GM19372 (cell line): ENCODE results near the gene COL24A1.
"Not testable (repeated sequence)": the region's sequence is repeated elsewhere in the genome, so short reads cannot be mapped to it uniquely, and the experiment has no call there.

Source experiments
- ATAC-seq: cut with Tn5 transposase; IDR thresholded peaks from one replicate; pipeline ENCODE4 v1.9.1; 2021; ENCODE audit warnings: mild to moderate bottlenecking, low read depth, moderate library complexity; ENCODE audit not compliant: unreplicated experiment

Gene COL24A1

DNA sequence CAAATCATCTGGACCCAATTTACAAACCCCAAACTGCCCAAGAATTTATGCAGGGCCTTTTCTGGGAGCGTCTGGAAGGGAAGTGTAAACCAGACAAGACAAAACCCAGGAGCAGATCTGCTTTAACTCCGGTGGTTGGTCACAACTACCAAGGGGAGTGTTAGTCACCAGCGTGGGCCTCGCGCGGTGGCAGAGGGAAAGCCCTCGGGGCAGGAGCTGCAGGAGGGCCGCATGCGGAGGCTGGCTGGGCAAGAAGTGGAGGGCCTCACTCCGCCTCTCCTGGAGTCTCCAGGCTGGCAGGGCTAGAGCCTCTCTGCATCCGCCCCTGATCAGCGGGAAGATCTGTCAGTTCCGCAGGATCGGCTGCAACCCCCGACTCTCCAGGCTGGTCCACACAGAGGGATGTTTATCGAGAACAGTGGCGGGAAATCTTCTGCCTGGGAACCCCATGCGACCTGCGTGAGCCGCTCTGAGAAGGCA lies 2.0 kb downstream of the COL24A1 start:
- ATAC-seq = no peak

GRCh38 chr1:86153836-86154235 lies 2.7 kb downstream of the COL24A1 start:
- ATAC-seq = no peak

DNA sequence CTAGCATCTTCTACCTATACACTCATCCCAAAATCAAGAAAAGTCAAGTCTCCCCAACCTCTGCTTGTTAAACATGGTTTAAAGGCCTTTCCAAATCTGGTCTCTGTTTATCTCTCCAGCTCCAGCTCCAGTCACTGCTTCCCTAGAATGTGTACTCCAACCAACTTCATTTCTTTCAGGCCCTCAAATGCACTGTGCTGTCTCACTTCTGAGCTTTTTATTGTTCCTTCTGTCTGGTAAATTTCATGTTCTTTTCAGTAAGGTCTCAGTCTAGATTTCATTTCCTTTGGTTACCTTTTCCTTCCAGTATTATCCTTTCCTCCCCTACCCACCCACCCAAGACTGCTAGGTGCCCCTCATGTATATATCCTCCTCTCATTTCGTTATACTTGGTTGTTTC lies 3.7 kb downstream of the COL24A1 start:
- no peak for ATAC-seq

- no peak for ATAC-seq
Observed at GRCh38 chr1:86151427-86151826, 5.1 kb downstream of the COL24A1 start.

- no peak for ATAC-seq
Observed at GRCh38 chr1:86150553-86151055, 6.0 kb downstream of the COL24A1 start.

DNA sequence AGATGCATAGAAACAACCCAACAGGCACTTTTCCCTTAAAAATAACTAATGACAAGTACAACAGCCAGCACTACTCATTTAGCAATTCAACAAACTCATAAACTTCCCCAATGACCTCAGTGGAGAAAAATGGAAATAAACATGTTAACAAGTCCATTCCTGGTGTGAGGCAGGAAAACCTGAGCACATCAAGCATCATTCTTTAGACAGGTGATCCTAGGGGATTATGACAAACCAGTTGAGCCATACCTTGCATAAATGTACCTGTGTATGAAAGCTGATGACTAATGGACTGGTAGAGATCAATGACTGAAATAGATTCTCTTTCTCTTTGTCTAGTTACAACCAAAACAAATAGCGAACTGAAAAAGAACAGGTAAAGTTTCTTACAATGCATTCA lies 7.0 kb downstream of the COL24A1 start:
- no peak for ATAC-seq

DNA sequence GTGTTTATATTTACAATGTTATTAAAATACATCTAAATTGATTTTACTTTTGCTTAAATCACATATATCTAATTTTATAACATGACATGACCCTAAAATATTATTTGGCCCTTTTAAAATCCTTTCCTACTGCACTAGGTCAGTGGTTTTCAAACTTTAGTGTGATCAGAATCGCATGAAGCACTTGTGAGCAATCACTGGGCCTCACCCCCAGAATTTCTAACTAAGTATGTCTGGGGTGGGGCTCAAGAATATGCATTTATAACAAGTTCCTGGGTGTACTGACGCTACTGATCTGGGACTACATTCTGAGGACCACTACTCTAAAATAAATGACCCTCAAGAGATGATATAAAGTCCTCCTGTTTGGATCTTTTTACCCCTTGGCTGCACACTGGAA lies 8.8 kb downstream of the COL24A1 start:
- no peak for ATAC-seq

DNA sequence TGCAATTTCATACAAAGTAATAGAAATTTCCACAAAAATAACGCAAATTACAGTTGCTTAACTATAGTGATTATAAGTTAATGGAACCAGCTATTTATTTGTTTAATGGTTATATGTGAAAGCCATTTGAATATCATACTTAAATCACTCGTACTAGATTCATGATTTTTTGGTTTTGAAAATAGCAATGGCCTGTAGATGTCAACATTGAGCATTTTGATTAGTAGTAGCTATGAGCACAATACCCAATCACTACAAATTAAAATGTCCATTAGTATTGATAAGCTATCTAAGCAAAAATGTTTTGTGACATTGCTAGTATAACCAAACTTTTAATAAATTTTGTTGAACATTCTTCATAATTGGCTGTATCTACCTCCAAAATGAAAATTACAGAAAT lies 10.0 kb downstream of the COL24A1 start:
- no peak for ATAC-seq

GRCh38 chr1:86140281-86140880 lies 16.2 kb downstream of the COL24A1 start:
- no peak for ATAC-seq

DNA sequence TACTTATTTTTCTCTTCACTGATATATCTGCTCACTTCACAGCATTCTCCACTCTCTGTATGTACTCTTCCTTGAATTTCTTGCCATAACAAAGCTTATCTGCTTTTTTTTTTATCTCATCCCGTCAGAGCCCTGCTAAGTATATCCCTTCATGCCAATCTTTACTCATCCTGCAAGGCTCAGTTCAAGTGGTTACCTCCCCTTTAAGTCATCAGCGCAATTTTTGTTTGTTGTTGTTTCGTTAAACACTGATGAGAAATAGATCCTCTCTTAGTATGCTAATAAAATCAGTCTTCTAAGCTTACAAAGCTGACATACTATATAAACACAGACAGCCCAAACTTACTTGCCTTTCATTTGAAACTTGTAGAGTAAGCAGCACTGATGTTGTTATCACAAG lies 17.8 kb downstream of the COL24A1 start:
- ATAC-seq = no peak

DNA sequence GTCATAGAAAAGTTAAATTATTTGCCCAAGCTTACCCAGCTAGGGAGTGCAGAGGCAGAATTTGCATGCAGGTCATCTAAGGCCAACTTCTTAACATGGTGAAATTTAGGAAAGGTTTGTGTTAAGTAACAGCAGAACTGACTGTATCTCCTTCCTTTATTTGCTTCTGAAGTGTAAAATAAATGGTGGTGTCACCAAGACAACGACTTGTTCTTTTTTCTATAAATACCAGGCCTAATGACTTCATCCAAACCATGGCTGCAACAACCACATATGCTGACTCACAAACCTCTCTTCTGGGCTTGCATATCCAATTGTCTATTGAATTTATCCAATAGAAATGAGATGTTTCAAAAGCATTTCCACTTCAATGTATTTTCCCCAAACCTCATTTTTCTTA lies 19.1 kb downstream of the COL24A1 start:
- ATAC-seq = no peak

- ATAC-seq = no peak
Observed at GRCh38 chr1:86119214-86119764, 37.3 kb downstream of the COL24A1 start.

DNA sequence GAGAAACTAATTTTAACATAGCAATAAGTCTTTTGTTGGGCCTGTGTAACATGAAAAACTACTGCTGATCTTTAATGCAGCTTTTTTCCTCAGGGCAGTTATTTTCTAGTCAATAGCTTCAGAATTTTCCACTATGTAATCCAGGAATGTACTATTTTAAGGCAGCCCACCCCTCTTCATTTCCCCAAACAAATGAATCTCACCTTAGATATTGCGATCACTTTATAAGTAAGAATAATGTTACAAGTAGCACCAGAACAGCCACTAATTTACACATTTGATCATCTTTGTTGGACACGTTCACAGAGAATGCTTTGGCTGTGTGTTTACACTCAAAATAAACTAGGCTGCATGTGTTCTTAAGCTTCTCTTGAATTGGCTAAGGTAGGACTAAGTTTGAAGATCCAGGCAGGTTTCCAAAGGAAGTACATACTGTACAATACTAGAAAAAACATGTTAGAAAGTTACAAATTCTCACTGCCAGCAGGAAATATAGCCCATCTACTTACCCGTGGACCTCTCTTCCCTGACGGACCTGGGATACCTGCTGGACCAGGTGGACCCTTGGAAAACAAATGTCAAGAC lies 41.7 kb downstream of the COL24A1 start:
- ATAC-seq = no peak

GRCh38 chr1:86114236-86114635 lies 42.3 kb downstream of the COL24A1 start:
- no peak for ATAC-seq

DNA sequence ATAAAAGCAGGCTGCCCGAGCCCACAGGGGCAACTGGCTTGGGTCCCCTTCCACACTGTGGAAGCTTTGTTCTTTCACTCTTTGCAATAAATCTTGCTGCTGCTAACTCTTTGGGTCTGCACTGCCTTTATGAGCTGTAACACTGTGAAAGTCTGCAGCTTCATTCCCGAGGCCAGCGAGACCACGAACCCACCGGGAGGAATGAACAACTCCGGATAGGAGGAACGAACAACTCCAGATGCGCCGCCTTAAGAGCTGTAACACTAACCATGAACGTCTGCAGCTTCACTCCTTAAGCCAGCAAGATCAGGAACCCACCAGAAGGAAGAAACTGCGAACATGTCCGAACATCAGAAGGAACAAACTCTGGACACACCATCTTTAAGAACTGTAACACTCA lies 45.0 kb downstream of the COL24A1 start:
- ATAC-seq = not testable (repeated sequence)

GRCh38 chr1:86110451-86111129 lies 46.0 kb downstream of the COL24A1 start:
- no peak for ATAC-seq

DNA sequence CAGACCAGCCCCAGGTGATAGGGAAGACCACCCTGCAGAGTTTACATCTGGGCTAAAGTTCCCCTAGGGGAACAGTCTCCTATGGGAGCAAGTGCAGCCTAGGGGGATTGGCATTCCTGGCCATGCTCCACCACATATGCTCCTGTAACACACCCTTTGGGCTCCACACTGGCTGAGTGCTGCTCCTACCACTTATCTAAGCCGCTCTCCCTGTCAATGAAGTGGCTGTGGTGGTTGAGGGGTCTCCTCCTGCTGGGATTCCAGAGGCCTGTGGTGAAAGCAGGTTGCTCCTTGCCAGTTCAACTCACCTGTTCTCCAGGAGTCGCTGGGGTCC lies 51.1 kb downstream of the COL24A1 start:
- no peak for ATAC-seq

- ATAC-seq = no peak
Observed at GRCh38 chr1:86104606-86105532, 51.7 kb downstream of the COL24A1 start.

DNA sequence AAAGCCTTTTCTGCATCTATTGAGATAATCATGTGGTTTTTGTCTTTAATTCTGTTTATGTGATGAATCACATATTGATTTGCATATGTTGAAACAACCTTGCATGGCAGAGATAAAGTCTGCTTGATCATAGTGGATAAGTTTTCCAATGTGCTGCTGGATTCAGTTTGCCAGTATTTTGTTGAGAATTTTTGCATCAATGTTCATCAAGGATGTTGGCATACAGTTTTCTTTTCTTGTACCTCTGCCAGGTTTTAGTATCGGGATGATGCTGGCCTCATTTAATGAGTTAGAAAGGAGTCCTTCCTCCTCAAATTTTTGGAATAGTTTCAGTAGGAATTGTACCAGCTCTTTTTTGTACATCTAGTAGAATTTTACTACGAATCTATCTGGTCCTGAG lies 55.0 kb downstream of the COL24A1 start:
- no peak for ATAC-seq

- ATAC-seq = no peak
Observed at GRCh38 chr1:86100401-86100800, 56.2 kb downstream of the COL24A1 start.

DNA sequence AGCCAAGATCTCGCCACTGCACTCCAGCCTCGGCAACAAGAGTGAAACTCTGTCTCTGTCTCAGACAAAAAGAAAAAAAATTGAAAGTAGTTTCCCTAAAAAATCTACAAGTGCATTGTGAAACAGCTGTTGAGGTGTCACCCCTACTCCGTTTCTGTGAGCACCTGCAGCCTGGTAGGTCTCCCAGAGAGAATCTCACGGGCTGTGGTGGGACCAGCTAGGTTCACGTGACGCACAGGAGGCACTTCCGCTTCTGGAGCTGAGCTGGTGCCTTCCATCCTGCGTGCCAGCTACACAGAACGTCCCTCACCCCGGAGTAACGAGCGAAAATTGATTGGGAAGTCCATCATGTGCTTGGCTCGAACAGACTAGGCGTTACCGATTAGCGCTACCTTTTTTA lies 66.8 kb downstream of the COL24A1 start:
- ATAC-seq = no peak
